Body of pancreas (tissue), 4 donors: ENCODE data around the gene PCBP2.

Experiments used
- CTCF ChIP-seq, 7 experiments: fragments of 450-650 bp in 4 of 7; fragments of 200-600 bp in 3 of 7; sonication (generic) in 3 of 7; IDR thresholded peaks; one replicate each; pipeline ENCODE4 v1.5.1; 2016 to 2019; ENCODE audit warnings: antibody characterized with exemption in 7 of 7
- POLR2A ChIP-seq, 3 donors: fragments of 450-650 bp; IDR thresholded peaks; one replicate each; pipeline ENCODE4 v1.6.1; 2016; ENCODE audit warnings: antibody characterized with exemption in 3 of 3, mild to moderate bottlenecking in 2 of 3

GRCh38 chr12:53431187-53431586 lies 20.7 kb upstream of the PCBP2 start:
- TF ChIP-seq POLR2A (IDR thresholded peaks at IDR 0.05) (no peak), CTCF (IDR thresholded peaks at IDR 0.05) (no peak)
